H1 (cell line): ENCODE measurements around the gene CCR1. TPM values are rescaled to one million over a fixed set of nuclear protein-coding genes. Genes with fewer than 3 reads are reported as not detected.

ENCODE experiments used
- ATF2 ChIP-seq: IDR thresholded peaks from 2 replicates; pipeline ENCODE4 v1.6.1; 2012; ENCODE audit warnings: low read length, inconsistent platforms
- CHD1 ChIP-seq: IDR thresholded peaks from 2 replicates; pipeline ENCODE4 v1.6.1; 2012; ENCODE audit warnings: low read depth, low read length, improper control_type of control experiment
- CHD7 ChIP-seq: fragments of 300-600 bp; sonication (generic); IDR thresholded peaks from 2 replicates; pipeline ENCODE4 v1.7.1; 2012; ENCODE audit warnings: low read length, moderate library complexity, mild to moderate bottlenecking, inconsistent platforms; ENCODE audit not compliant: insufficient replicate concordance
- E2F6 ChIP-seq: IDR thresholded peaks from 2 replicates; pipeline ENCODE4 v1.6.1; 2012; ENCODE audit warnings: inconsistent platforms
- EP300 ChIP-seq, 2 experiments: IDR thresholded peaks; 1 replicate in 1 of 2; 2 replicates in 1 of 2; pipeline ENCODE4 v1.6.1; 2011 to 2012; ENCODE audit warnings: low read depth in 2 of 2, low read length in 2 of 2, mild to moderate bottlenecking in 2 of 2, borderline replicate concordance in 1 of 2, inconsistent platforms in 1 of 2, moderate library complexity in 1 of 2
- TAF1 ChIP-seq: IDR thresholded peaks from 2 replicates; pipeline ENCODE4 v1.6.1; 2011; ENCODE audit warnings: mild to moderate bottlenecking, low read depth, low read length
- TEAD4 ChIP-seq: IDR thresholded peaks from 2 replicates; pipeline ENCODE4 v1.6.1; 2012; ENCODE audit warnings: low read depth, low read length, inconsistent platforms, mixed read lengths
- ZNF274 ChIP-seq: IDR thresholded peaks from 2 replicates; pipeline ENCODE4 v1.7.0; 2012; ENCODE audit warnings: low read length, borderline replicate concordance; ENCODE audit errors: extremely low read depth
- polyA plus RNA-seq, 7 experiments: library from polyadenylated mRNA; depleted of rRNA in 3 of 7; stranded (reverse) in 5 of 7; unstranded in 2 of 7; fragments of >200 nt in 5 of 7; fragments of 200-250 nt in 2 of 7; gene quantifications; 1 replicate in 5 of 7; 2 replicates in 1 of 7; 4 replicates in 1 of 7; pipeline versions ENCODE4 v1.2.1 to v1.2.3, GENCODE V29; 2011 to 2013; ENCODE audit warnings: missing spikeins in 2 of 7, mixed read lengths in 2 of 7
- total RNA-seq: library from RNA; stranded (reverse); fragmentation: NEBNext Ultra II Directional; extraction: Animal tissue kit (Norgen Biotek cat#: 25700); gene quantifications from 2 replicates; pipeline ENCODE4 v1.2.1, GENCODE V29; 2021

CCR1 gene
- total and polyA plus RNA-seq, 2 of the 8 experiments (the other 6 are each of a cell fraction or from before 2014, with no cell fraction given) = not detected

- TF ChIP-seq CHD7 (no peak), ATF2 (no peak), EP300 (IDR thresholded peaks at IDR 0.05; ENCODE audit: borderline replicate concordance in 1 of 2, low read depth in 2 of 2, low read length in 2 of 2) (no peak), CHD1 (no peak), TEAD4 (no peak), ZNF274 (no peak), E2F6 (no peak), TAF1 (no peak)
These were observed 34.0 kb upstream of the CCR1 start, which contains the start of gene CCR3 (continued) for GRCh38 chr3:46242120-46242519.
